GM18517 (cell line): Measurements from ENCODE around the gene MBD3L1.

Source experiments
- ATAC-seq: cut with Tn5 transposase; IDR thresholded peaks from one replicate; pipeline ENCODE4 v1.9.1; 2021; ENCODE audit warnings: mild to moderate bottlenecking, moderate library complexity; ENCODE audit not compliant: unreplicated experiment

Gene MBD3L1

DNA sequence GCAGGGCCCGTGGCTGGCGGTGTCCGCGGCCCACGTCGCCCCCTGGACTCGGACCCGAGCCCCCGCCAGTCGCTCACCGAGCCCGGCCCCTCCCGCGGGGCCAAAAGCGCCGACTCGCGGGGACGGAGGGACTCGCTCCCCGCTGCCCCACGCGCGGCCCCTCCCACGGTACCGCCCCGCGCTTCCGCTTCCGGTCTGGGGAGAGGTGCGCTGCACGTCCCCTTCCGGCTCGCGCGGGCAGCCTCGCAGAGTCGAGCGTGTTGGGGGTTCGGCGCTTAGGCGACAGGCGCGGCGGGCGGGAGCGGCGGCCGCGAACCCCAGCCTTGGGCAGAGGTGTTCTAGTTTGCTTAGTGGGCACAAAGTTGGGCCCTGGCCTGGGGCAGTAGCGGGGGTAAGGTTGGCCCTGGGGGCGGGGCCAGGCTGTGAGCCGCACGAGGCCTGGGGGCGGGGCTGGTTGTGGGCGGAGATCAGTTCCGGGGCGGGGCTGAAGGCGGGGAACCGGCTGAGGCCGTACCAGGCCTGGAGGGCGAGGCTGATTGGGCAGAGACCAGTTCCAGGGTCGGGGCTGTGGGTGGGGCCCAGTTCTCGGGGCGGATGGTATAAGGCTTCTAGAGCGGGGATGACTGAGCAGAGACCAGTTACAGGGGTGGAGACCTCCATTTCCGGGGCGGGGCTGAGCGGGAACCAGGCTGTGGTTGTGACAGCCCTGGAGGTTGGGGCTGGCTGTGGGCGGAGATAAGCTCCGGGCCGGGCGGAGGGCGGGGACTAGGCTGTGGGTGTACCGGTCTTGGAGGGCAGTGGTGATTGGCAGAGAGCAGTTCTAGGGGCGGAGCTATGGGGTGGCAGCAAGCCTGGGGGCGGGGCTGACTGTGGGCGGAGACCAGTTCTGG lies at the start of gene MBD3L1, which contains the start of gene ZNF558:
TSS of gene MBD3L1 (plus strand) at position 246 of the 890 bp plus-strand sequence. CDS start 10,302 bp downstream, outside the sequence.
TSS of gene ZNF558 (minus strand) at position 173 of the 890 bp plus-strand sequence. CDS start 9,645 bp downstream, outside the sequence.
- peak; percentile 84 for ATAC-seq

DNA sequence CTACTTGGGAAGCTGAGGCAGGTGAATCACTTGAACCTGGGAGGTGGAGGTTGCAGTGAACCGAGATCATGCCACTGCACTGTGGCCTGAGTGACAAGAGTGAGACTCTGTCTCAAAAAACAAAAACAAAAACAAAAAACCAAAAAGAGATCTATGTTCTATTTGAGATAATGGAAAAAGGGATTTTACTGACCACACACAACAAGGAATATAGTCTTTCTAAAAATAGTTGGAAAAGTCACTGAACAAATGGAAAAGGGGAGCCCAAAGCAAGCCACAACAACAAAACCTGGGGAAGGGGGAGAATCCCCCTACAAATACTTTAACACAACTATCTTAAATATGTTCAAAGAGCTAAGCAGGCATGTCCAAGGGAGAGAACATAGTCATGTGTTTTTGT lies 37.4 kb upstream of the MBD3L1 start:
- no peak for ATAC-seq

DNA sequence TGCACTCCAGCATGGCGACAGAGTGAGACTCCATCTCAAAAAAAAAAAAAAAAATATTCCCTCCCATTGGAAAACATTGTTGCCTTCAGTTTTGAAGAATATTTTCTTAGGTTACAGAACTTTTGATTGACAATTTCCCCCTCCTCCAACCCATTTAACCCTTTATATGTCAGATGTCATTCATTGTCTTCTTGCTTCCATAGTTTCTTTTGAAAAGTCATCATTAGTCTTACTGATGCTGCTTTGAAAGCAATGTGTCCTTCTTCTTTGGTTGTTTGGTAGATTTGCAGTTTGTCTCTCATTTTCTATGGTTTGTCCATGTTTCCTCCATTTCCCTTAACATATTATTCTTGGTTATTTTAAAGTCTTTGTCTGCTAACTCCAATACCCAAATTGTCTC lies 25.5 kb upstream of the MBD3L1 start:
- ATAC-seq, result no peak

DNA sequence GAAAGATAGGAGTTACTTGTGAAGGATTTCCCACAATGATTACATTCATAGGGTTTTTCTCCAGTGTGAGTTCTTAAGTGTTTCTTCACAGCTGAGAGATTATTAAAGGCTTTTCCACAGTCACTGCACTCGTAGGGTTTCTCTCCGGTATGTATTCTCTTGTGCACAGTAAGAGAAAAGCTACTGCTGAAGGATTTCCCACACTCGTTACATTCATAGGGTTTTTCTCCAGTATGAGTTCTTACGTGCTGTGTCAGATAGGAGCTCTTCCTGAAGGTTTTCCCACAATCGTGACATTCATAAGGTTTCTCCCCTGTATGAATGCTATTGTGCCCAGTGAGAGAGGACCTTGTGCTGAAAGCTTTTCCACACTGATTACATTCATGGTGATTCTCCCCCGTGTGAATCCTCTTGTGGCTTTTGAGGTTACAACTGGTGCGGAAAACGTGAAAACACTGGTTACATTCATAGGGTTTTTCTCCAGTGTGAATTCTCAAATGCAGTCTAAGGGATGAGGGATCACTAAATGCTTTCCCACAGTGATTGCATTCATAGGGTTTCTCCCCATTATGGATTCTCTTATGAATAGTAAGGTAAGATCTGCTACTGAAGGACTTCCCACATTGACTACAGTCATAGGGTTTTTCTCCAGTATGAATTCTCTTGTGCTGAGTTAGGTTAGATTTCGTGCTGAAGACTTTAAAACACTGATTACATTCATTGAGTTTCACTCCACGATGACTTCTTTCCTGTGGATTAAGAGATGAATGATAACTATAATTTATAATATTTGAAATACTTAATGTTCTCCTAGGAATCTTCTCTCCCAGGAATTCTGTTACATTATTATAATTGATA lies 20.6 kb upstream of the MBD3L1 start:
- no peak for ATAC-seq

DNA sequence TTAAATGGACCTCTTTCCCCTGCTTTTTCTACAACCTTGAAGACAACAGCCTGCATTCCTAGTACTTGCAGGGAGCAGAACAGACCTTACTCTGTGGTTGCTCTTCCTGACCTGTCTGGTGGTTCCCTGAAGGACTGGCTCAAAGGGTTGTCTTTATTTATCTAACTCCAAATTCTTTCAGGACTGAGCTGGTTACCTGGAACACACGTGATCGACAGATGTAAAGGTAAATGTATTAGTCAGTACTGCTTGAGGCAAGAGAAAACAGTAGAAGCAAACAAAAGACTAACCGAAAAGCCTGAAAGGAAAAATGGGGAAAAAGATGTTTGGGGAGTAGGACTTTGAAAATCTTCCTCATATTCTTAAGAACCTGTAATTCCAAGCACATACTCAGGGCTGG lies 18.0 kb upstream of the MBD3L1 start:
- no peak for ATAC-seq

DNA sequence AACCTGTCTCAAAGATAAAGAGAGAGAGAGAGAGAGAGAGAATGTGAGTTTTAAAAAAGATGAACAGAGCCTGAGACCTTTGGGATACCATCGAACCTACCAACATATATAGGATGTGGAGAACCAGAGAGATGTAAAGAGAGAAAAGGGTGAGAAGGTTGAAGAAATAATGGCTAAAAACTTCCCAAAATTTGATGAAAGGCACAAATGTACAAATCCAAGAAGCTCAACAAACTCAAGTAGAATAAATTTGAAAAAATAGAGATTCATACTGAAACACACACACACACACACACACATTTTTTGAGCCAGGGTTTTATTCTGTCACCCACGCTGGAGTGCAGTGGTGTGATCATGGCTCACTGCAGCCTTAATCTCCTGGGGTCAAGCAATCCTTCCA lies 16.4 kb upstream of the MBD3L1 start:
- no peak for ATAC-seq

DNA sequence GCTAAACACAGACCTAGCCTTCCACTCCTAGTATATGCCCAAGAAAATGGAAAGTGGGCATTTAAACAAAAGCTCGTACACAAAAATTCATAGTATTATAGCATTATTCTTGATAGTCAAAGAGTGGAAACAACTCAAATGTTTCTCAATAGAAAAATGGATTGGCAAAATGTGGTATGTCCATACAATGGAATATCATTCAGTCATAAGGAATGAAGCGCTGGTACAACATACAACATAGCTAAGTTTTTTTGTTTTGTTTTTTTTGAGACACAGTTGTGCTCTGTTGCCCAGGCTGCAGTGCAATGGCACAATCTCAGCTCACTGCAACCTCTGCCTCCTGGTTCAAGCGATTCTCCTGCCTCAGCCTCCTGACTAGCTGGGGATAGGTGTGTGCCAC lies 11.9 kb upstream of the MBD3L1 start:
- no peak for ATAC-seq

DNA sequence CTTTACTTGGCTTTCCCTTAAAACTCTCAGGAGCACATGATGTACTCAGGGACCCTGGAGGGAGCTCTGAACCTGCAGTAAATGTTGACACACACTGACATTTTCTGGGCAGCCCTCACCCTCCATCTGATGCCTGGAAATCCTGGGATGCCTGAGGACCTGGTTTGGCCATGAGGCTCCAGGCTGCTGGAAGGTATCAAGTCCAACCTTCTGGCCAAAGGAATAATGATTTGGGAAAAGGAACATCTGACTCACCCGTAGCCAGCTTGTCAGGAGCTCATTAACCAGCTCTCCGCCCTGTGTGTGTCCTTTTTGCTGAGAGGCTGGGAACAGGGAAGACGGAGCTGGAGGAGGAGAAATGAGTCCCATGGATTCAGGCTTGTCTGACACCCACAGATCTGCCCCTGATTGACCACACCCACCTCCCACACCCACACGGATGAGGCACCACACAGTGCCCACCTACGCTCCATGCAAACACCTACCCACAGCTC lies 10.4 kb upstream of the MBD3L1 start:
- no peak for ATAC-seq

DNA sequence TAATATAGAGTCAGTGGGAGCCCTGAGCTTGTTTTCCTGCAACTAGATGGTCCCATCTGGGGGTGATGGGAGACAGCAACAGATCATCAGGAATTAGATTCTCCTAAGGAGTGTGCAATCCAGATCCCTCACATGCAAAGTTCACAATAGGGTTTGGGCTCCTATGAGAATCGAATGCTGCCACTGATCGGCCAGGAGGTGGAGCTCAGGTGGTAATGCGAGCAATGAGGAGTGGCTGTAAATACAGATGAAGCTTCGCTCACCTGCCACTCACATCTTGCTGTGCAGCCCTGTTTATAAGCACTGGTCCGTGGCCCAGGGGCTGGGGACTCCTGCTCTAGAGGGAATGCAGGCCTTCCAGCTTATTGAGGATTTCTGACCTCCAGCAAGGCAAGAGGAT lies 5.8 kb upstream of the MBD3L1 start:
- no peak for ATAC-seq

DNA sequence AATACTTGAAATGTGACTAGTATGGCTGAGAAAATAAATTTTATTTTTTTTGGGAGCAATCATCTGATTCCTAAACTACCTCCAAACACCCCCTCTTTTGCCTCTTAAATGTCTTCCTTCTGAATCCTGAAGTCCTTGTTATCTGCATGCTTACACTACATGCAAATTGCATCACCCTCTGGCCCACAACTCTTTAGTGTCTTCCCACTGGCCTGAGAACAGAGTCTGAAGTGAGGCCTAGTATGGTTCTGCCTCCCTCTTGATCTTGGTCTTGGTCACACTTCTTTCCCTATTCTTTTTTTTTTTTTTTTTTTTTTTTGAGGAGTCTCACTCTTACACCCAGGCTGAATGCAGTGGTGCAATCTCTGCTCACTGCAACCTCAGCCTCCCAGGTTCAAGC lies 4.9 kb upstream of the MBD3L1 start:
- ATAC-seq, result no peak

DNA sequence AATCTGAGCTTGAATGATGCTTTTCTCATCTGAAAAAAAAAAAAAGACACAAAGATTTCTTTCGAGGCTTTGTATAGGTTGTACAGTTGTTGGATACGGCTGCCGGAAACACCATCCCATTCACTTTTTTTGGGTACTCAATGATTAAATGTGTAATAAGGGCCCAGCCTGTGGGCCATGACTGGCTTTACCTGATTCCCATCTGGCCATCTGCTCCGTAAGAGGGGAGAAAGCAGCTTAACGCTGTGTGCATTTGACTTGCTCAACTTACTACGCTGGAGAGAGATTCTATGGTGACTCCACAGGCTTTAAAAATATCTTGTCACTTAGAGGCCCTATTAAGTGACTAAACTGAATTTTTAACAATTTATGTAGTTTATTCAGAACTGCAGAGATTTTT lies 804 bp upstream of the MBD3L1 start:
- ATAC-seq, result no peak

DNA sequence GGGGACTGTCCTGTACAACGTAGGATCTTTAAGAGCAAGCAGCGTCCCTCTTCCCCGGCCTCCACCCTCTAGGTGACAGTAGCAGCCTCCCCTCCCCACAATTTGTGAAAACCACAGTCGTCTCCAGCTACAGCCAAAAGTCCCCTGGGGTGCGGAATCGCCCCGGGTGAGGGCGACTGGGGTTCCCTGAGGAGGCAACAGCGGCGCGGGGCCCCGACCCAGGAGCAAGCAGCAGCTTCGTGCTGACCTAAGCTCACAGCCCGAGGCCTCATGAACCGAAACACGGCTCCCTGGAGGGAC lies 395 bp upstream of the MBD3L1 start:
- peak; percentile 28 for ATAC-seq

DNA sequence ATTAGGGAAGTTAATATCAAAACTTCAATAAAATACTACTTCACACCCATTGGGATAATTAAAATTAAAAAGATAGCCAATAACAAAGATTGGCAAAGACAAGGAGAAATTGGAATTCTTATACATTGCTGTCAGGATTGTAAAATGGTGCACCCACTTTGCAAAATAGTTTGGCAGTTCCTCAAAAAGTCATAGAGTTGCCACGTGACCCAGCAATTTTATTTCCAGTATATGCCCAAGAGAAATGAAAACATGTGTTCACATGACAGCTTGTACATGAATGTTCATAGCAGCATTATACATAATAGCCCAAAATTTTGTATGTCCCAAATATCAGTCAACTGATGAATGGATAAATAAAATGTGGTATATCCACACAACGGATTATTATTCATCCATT lies 3.3 kb downstream of the MBD3L1 start:
- no peak for ATAC-seq

DNA sequence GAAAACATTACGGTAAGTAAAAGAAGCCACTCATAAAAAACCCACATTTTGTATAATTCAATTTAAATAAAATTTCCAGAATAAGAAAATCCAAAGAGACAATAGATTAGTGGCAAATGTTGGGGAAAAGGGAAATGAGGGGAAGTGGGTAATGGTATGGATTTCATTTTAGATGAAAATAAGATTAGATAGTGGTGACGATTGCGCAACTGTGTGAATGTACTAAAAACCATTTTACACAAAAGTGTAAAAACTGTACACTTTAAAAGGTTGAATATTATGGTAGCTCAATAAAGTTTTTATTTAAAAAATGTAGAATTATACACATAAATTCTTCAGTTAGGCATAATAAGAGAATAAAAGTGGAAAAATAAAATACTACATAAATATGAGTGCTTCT lies 3.7 kb downstream of the MBD3L1 start:
- no peak for ATAC-seq

DNA sequence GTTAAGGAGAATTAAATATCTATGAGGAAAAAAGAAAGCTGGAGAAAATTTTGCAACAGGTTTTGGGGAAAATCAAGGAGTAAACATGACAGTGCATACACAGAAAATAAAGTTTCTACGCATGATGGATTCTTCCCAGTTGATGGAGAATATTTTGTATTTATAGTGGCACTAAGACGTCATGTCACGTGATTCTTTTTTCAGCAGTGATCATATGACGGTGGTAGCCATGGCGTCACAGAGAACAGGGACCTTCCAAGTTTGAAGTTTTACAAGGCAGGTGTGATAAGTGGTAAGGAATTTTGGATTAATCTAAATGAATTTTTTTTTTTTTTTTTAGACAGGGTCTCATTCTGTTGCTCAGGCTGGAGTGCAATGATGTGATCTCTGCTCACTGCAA lies 8.5 kb downstream of the MBD3L1 start:
- no peak for ATAC-seq

DNA sequence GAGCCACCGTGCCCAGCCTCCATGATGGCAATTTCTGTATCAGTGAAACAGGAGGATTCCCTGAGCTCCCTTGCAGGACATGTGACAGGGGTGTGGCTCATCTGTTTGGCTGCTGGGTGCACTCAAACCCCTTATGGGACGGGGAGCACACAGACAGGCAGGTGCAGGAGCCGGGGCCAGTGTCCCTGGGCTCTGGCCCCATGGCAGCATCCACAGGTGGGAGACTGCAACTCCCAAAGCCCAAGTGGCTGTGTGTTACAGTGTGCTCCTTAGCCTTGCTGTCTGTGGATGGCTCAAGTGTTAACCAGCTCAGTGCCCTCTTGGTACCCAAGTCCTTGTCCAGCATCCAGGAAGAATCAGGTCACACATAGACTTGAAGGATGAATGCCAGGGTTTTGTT lies 14.6 kb downstream of the MBD3L1 start:
- no peak for ATAC-seq

DNA sequence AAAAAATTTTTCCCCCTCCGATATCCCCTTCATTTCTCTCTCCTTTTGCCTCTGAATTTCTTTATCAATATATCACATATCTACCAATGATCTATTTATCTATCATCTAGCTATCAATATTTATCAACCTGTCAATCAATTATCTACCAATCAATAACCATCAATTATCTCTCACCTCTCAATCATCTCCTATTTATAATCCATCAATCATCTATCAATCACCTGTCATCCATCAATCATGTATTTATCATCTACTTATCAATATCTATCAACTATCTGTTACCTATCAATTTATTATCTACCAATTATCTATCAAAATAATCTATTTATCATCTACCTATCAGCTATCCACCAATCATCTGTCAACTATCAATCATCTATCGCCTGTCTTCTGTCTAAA lies 17.1 kb downstream of the MBD3L1 start:
- ATAC-seq, result no peak

DNA sequence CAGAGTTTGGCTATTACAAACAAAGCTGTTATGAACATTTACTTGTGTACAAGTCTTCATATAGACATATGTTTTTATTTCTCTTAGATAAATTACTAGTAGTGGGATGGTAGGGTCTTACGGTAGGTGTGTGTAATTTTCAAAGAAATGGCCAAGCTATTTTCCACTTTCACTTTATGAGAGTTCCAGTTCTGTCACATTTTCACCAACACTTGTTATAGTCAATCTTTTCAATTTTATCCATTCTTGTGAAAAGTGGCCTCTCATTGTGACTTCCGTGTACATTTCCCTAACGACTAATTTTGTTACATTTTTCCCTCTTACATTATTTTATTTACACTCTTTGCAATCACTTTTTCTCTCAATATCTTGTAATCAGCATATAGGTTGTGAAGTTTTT lies 18.3 kb downstream of the MBD3L1 start:
- ATAC-seq, result no peak

DNA sequence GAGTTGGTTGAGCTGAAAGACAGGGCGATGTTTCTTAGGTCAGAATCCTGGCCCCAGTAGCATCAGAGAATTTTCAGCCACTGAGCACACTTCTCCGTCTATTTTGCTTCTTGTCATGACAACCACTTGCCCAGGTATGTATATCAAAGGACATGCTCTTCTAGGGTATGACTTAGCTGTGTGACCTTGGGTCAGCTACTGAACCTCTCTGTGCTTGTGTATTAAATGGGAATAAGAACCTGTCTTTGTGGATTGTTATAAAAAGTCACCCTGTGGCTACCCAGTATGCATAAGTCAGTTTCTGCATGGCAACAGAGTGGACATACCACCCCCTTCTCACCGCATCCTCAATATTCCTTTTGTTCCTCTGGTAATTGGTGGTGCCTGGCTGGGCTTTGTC lies 26.1 kb downstream of the MBD3L1 start:
- ATAC-seq, result no peak

DNA sequence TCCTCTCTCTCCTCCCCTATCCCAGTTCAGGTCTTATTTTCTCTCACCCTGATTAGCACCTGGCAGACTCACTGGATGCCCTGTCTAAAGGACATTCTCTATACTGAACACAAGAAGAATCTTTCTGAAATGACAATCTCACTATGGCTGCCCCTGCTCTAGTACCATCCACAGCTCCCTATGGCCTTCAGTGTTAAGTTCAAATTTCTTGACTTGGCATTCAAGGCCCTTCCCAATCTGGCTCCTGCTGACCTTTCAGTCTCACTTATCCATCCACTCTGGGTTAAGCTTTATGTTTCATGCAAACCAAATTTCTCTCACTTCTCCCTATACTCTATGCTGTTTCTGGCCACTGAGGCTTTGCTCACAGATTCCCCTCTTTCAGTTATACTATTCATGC lies 34.2 kb downstream of the MBD3L1 start:
- ATAC-seq, result no peak

DNA sequence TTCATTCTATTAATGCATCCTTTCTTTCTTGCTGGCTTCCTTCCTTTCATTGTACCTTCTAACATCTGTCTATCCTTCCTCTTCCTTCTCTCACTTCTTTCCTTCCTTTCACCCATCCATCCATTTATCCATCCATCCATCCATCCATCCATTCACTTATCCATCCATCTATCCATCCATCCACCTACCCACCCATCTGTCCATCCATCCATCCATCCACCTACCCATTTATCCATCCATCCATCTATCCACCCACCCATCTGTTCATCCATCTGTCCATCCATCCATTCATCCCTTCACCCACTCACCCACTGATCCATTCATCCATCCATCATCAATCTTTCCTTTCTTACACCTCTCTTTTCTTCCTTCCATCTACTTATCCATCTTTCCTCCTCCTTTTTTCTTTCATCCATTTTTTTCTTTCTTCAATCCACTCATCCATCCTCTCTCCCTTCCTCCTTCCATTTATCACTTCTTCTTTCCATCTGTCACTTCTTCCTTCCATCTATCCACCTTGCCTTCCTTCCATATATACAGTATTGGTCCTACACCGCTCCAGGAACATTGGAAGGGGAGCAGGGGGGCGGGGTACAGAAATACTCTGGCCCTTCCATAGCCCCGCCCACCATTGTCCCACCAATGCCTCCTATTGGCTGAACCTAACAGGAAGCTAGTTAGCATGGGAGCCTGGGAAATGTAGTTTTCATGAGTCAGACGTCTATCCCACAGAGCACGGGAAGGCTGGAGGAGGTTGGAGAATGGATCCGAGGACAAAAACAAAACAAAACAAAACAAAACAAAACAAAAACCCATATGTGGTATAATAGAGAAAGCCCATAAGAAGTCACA lies 45.9 kb downstream of the MBD3L1 start:
- ATAC-seq, result no peak
